ENCODE measurements around the gene MAST4.

MAST4 gene

GRCh38 chr5:67061511-67061910 is 465.3 kb downstream of the MAST4 start:
- H3K27me3 ChIP-seq, result no peaks in the 10 kb centered on the region
- H3K27ac ChIP-seq, result no peak overlapping the region
- TF ChIP-seq Cebpa-rat (IDR thresholded peaks at IDR 0.05), result no peak

DNA sequence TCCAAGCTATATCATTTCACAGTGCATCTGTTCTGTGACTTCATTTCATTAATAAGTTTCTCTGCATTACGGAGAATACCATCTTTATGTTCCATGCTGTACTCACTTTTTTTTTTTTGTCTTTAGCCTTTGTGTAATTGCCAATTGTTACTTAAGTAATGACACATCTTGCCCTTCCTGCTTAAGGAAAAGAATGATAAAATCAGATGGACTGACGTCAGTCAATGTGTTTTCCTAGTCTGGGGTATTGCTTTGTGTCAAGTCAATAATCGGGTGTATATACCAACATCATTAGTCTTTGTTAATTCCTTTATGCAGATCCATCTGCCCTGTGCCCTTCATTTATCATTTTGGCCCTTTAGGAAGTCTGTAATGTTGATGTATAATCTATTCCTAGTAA is 466.9 kb downstream of the MAST4 start:
- Histone ChIP-seq H3K4me1 (no peaks in the 10 kb centered on the region), H3K27me3 (no peaks in the 10 kb centered on the region), H3K4me2 (no peak overlapping the region), H3K4me3 (no peak overlapping the region), H3K27ac (no peak overlapping the region), H3K9ac (no peak overlapping the region), H3K9me3 (replicated peaks in 1 of 11) (no peaks in the 10 kb centered on the region), H3K36me3 (no peaks in the 10 kb centered on the region; a peak in 2 of 22 replicates), H4K20me1 (no peaks in the 10 kb centered on the region)
- no peak for TF ChIP-seq Cebpa-rat (IDR thresholded peaks at IDR 0.05)

More at GRCh38 chr5:67061511-67061910, 465.3 kb downstream of the MAST4 start:
- no peaks in the 10 kb centered on the region for H3K4me1 ChIP-seq
- H3K36me3 ChIP-seq, result no peaks in the 10 kb centered on the region; a peak in 3 of 22 replicates
- H3K4me2 ChIP-seq, result no peak overlapping the region
- no peak overlapping the region for H3K4me3 ChIP-seq
- H4K20me1 ChIP-seq, result no peaks in the 10 kb centered on the region
- no peak overlapping the region for H3K9ac ChIP-seq
- H3K9me3 ChIP-seq (replicated peaks in 1 of 11), result no peaks in the 10 kb centered on the region

DNA sequence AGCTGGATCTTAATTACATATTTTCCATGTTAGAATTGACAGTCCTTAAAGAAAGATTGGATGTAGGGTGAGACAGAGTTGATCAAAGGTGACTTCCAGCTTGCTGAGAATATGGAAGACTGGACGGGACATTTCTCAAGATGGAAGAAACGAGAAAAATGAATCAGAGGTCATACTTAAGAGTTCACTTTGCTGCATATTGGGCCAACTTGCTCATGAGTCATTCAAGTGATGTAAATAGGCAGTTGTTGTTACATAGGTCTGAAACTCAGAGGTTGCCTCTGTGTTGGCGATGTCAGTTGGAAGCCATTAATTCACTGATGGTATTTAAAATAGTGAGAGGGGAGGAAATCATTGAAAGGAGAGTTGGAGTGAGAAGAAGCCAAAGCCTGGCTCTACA is 467.6 kb downstream of the MAST4 start:
- Histone ChIP-seq H3K4me1 (no peaks in the 10 kb centered on the region), H3K27me3 (no peaks in the 10 kb centered on the region), H3K4me2 (no peak overlapping the region), H3K36me3 (no peaks in the 10 kb centered on the region; a peak in 2 of 22 replicates), H3K4me3 (no peak overlapping the region), H3K9me3 (replicated peaks in 1 of 11) (no peaks in the 10 kb centered on the region), H4K20me1 (no peaks in the 10 kb centered on the region), H3K27ac (no peak overlapping the region), H3K9ac (no peak overlapping the region)
- TF ChIP-seq Cebpa-rat (IDR thresholded peaks at IDR 0.05), result no peak

GRCh38 chr5:67065237-67065636 is 469.0 kb downstream of the MAST4 start:
- Histone ChIP-seq H3K9ac (no peak overlapping the region), H3K9me3 (replicated peaks in 1 of 11) (no peaks in the 10 kb centered on the region), H4K20me1 (no peaks in the 10 kb centered on the region), H3K4me2 (no peak overlapping the region), H3K4me1 (peaks cover 0 to 7% (median 5%) of the 10 kb centered on the region in 10 experiments; a peak in 10 of 20 replicates), H3K36me3 (no peaks in the 10 kb centered on the region; a peak in 2 of 22 replicates), H3K4me3 (no peak overlapping the region), H3K27me3 (no peaks in the 10 kb centered on the region), H3K27ac (no peak overlapping the region)
- no peak for TF ChIP-seq Cebpa-rat (IDR thresholded peaks at IDR 0.05)

- no peaks in the 10 kb centered on the region for H3K9me3 ChIP-seq (replicated peaks in 1 of 11)
- H3K27me3 ChIP-seq, result no peaks in the 10 kb centered on the region
- TF ChIP-seq Cebpa-rat (IDR thresholded peaks at IDR 0.05), result no peak
- H3K27ac ChIP-seq, result no peak overlapping the region
- no peak overlapping the region for H3K9ac ChIP-seq
- no peak overlapping the region for H3K4me3 ChIP-seq
- no peaks in the 10 kb centered on the region; a peak in 2 of 22 replicates for H3K36me3 ChIP-seq
- no peaks in the 10 kb centered on the region for H4K20me1 ChIP-seq
- no peak overlapping the region for H3K4me2 ChIP-seq
- H3K4me1 ChIP-seq, result peaks cover 0 to 7% (median 5%) of the 10 kb centered on the region in 10 experiments; a peak in 10 of 20 replicates
These were observed 469.5 kb downstream of the MAST4 start for GRCh38 chr5:67065696-67066095.

GRCh38 chr5:67066815-67067214 is 470.6 kb downstream of the MAST4 start:
- H3K36me3 ChIP-seq, result no peaks in the 10 kb centered on the region; a peak in 2 of 22 replicates
- no peak for TF ChIP-seq Cebpa-rat (IDR thresholded peaks at IDR 0.05)

GRCh38 chr5:67073045-67073680 is 477.0 kb downstream of the MAST4 start:
- Histone ChIP-seq H3K27ac (no peak overlapping the region), H3K27me3 (no peaks in the 10 kb centered on the region), H3K4me1 (peaks cover 0 to 7% (median 5%) of the 10 kb centered on the region in 10 experiments; a peak in 10 of 20 replicates), H3K9me3 (replicated peaks in 1 of 11) (no peaks in the 10 kb centered on the region), H4K20me1 (no peaks in the 10 kb centered on the region), H3K4me3 (no peak overlapping the region), H3K9ac (no peak overlapping the region), H3K36me3 (no peaks in the 10 kb centered on the region; a peak in 1 of 22 replicates), H3K4me2 (no peak overlapping the region)
- no peak for TF ChIP-seq Cebpa-rat (IDR thresholded peaks at IDR 0.05)

More at GRCh38 chr5:67066815-67067214, 470.6 kb downstream of the MAST4 start:
- Histone ChIP-seq H3K4me2 (no peak overlapping the region), H3K27me3 (no peaks in the 10 kb centered on the region), H4K20me1 (no peaks in the 10 kb centered on the region), H3K4me1 (peaks cover 0 to 7% (median 5%) of the 10 kb centered on the region in 10 experiments; a peak in 10 of 20 replicates), H3K9ac (no peak overlapping the region), H3K27ac (no peak overlapping the region), H3K4me3 (no peak overlapping the region), H3K9me3 (replicated peaks in 1 of 11) (no peaks in the 10 kb centered on the region)

GRCh38 chr5:67077296-67077695 is 481.1 kb downstream of the MAST4 start:
- Histone ChIP-seq H3K9me3 (replicated peaks in 1 of 11) (no peaks in the 10 kb centered on the region), H3K9ac (no peak overlapping the region), H3K36me3 (no peaks in the 10 kb centered on the region), H3K4me2 (no peak overlapping the region), H4K20me1 (no peaks in the 10 kb centered on the region), H3K27ac (no peak overlapping the region), H3K4me3 (no peak overlapping the region), H3K27me3 (no peaks in the 10 kb centered on the region), H3K4me1 (peaks cover 0 to 7% (median 0%) of the 10 kb centered on the region in 10 experiments; a peak in 4 of 20 replicates)
- TF ChIP-seq Cebpa-rat (IDR thresholded peaks at IDR 0.05), result no peak

- TF ChIP-seq Cebpa-rat (IDR thresholded peaks at IDR 0.05), result no peak
- Histone ChIP-seq H3K9ac (no peak overlapping the region), H4K20me1 (no peaks in the 10 kb centered on the region), H3K27ac (no peak overlapping the region), H3K9me3 (replicated peaks in 1 of 11) (no peaks in the 10 kb centered on the region), H3K4me3 (no peak overlapping the region), H3K36me3 (no peaks in the 10 kb centered on the region), H3K4me1 (peaks cover 0 to 7% (median 0%) of the 10 kb centered on the region in 10 experiments; a peak in 4 of 20 replicates), H3K4me2 (peak overlapping the region in 1 of 11 experiments; percentile 5; a peak in 2 of 22 replicates), H3K27me3 (no peaks in the 10 kb centered on the region)
These were observed 485.1 kb downstream of the MAST4 start for GRCh38 chr5:67081261-67081660.

DNA sequence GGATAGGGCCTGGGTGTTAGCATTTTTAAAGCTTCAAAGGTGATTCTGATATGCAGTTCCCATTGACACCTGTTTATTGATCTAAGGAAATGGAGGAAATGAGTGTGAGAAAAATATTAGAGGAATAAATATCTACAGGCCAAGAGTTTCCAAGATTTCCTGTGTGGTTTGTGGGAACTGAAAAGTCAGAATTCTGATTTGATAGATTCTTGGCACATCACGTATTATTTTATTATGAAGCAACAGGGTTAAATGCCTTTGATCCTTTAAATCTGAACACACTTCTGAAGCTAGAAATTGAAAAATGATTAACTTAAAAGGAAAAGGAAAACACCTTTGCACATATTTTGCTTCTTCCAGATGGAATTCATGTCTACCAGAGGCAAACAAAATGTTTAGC is 486.7 kb downstream of the MAST4 start:
- Histone ChIP-seq H3K4me3 (no peak overlapping the region), H3K9me3 (replicated peaks in 1 of 11) (no peaks in the 10 kb centered on the region)
- TF ChIP-seq Cebpa-rat (IDR thresholded peaks at IDR 0.05), result no peak

More for the DNA sequence above, 486.7 kb downstream of the MAST4 start:
- Histone ChIP-seq H3K36me3 (no peaks in the 10 kb centered on the region), H3K27me3 (no peaks in the 10 kb centered on the region), H4K20me1 (no peaks in the 10 kb centered on the region), H3K4me1 (peaks cover 0 to 7% (median 0%) of the 10 kb centered on the region in 10 experiments; a peak in 4 of 20 replicates), H3K27ac (no peak overlapping the region), H3K4me2 (no peak overlapping the region), H3K9ac (no peak overlapping the region)

All from BLaER1 treated with 17β-estradiol and CSF1 and Interleukin-3, amounts not matched to agents 10 nM and 100 nM (cell line).